Transverse colon (tissue), 4 donors: Measurements from ENCODE around the gene CYFIP1.

Experiments used
- CTCF ChIP-seq, 5 experiments: fragments of 200-600 bp in 3 of 5; fragments of 450-650 bp in 2 of 5; sonication (generic) in 3 of 5; IDR thresholded peaks; 1 replicate in 2 of 5; 2 replicates in 3 of 5; pipeline ENCODE4 v1.5.1; 2016 to 2017; ENCODE audit warnings: antibody characterized with exemption in 5 of 5, inconsistent platforms in 3 of 5, mild to moderate bottlenecking in 2 of 5, moderate library complexity in 1 of 5
- EP300 ChIP-seq: sonication (generic); formaldehyde crosslinking; IDR thresholded peaks from one replicate; pipeline ENCODE4 v1.6.1; 2017; ENCODE audit warnings: antibody characterized with exemption, low read depth
- POLR2A ChIP-seq: fragments of 450-650 bp; IDR thresholded peaks from one replicate; pipeline ENCODE4 v1.6.1; 2016; ENCODE audit warnings: antibody characterized with exemption, mild to moderate bottlenecking, moderate library complexity
- POLR2AphosphoS5 ChIP-seq, 3 donors: sonication (generic); formaldehyde crosslinking; IDR thresholded peaks; one replicate each; pipeline ENCODE4 v1.6.1; 2016; ENCODE audit warnings: antibody characterized with exemption in 3 of 3

- TF ChIP-seq CTCF (IDR thresholded peaks at IDR 0.05) (no peak), EP300 (no peak), POLR2AphosphoS5 (IDR thresholded peaks at IDR 0.05) (no peak), POLR2A (no peak)
Observed at GRCh38 chr15:22839046-22839695, 141.0 kb downstream of the CYFIP1 start.
